Measurements from ENCODE around the gene MYL7. TPM values are rescaled to one million over a fixed set of nuclear protein-coding genes. Genes with fewer than 3 reads are reported as not detected.

MYL7 gene
- total and polyA plus RNA-seq, 9 of the 15 experiments (the other 6 are each of a cell fraction or from before 2014, with no cell fraction given) = not detected

DNA sequence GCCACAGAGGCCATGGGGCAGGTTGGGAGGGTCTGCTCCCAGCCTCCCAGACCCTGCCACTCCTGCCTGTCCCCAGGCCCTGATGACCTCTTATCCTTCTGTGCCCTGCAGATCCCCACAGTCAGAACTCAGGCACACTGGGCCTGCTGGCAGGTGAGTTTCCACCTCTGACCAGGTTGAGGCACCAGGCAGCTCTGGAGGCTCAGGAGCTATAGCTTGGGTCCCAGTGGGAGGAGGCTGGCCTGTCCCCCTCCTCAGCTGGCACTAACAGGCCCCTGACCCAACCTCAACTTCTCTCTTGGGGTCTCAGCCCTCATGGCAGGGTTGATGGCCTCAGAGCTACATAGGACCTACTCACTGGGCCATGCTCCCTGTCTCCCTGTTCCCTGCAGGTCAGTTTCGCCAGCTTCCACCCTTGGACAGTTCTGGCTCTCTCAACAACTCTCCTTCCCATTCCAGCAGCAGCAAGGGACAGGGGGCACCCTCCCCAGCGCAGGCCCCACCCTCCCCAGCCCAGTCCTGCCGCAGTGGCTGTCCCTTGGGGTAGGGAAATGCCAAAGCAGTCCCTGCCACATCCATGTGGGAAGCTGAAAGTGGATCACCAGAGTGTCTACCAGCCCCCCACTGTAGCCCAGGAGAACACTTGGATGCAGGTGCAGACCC lies 39.7 kb downstream of the MYL7 start:
- H3K4me2 ChIP-seq (ENCODE audit: insufficient read depth, low read length) = no peak overlapping the region
- BruUV-seq (replicated peaks) = no TSS peak
- H3K9me3 ChIP-seq (replicated peaks; ENCODE audit: control insufficient read depth, insufficient read depth, low read depth, low read length) = no peaks in the 10 kb centered on the region
- ATAC-seq (no peak), FAIRE-seq (no peak), DNase-seq (ENCODE audit: extremely low read depth in 1 of 4, low spot score in 3 of 4) (no peak)
- no peak overlapping the region for H3K4me3 ChIP-seq
- H3K27ac ChIP-seq (ENCODE audit: extremely low read depth, low read depth, low read length) = no peak overlapping the region
- H2AFZ ChIP-seq (ENCODE audit: low read depth, low read length) = no peak overlapping the region
- 0 out of 2 replicates have a peak, but pooled peaks cover 4% of the 10 kb centered on the region for H4K20me1 ChIP-seq (replicated peaks; ENCODE audit: control insufficient read depth, insufficient read depth, low read length)
- no peaks in the 10 kb centered on the region for H3K9me1 ChIP-seq (ENCODE audit: control insufficient read depth, insufficient read depth, low read length)
- in situ Hi-C loops (cut with MboI) = no loop called here
- H3K79me2 ChIP-seq (ENCODE audit: control insufficient read depth, insufficient read depth, low read length) = no peaks in the 10 kb centered on the region
- ChIA-PET POLR2A (interaction anchor here (0.6 to 1.2 kb wide), 4 partner anchors 10 to 38 kb away, joined by 3 to 4 read pairs (median 3); no protein-coding TSS in a partner anchor), CTCF (ENCODE audit: low intra/inter-chr PET ratio) (no interaction called here)
- WGBS (ENCODE audit: insufficient coverage, low coverage, missing lambda C conversion rate) = 44% methylated on average over 2 of the region's 3 CpGs
- H3K9ac ChIP-seq (ENCODE audit: insufficient read depth in 1 of 2, low read depth in 2 of 2, low read length in 2 of 2) = peak overlapping the region in 1 of 2 experiments; percentile 35; a peak in 1 of 4 replicates
- intact Hi-C loops (cut with micrococcal nuclease) = no loop called here
- H3K36me3 ChIP-seq (ENCODE audit: control insufficient read depth, insufficient read depth, low read length) = no peaks in the 10 kb centered on the region
- peaks cover 0 to 32% of the 10 kb centered on the region in 2 experiments; a peak in 4 of 5 replicates for H3K4me1 ChIP-seq (replicated peaks in 1 of 2; ENCODE audit: control insufficient read depth in 2 of 2, insufficient read depth in 2 of 2, low read length in 2 of 2)
- H3K27me3 ChIP-seq (ENCODE audit: control insufficient read depth in 2 of 2, insufficient read depth in 2 of 2, low read length in 2 of 2) = peaks cover 17 to 30% of the 10 kb centered on the region in 2 experiments; a peak in 4 of 5 replicates
- TF ChIP-seq RNF2 (IDR thresholded peaks at IDR 0.05) (no peak), SP1 (CRISPR knock-in tag; IDR thresholded peaks at IDR 0.05) (no peak), TAF7 (tag; IDR thresholded peaks at IDR 0.05) (no peak), ZNF212 (CRISPR knock-in tag; IDR thresholded peaks at IDR 0.05) (no peak), RBM34 (IDR thresholded peaks at IDR 0.05; ENCODE audit: borderline replicate concordance, insufficient read depth, low read length) (no peak), ZBTB8A (IDR thresholded peaks at IDR 0.05; ENCODE audit: partially characterized antibody) (no peak), RBM15 (IDR thresholded peaks at IDR 0.05; ENCODE audit: insufficient read depth, low read length) (no peak), SMAD2 (IDR thresholded peaks at IDR 0.05; ENCODE audit: low read depth, low read length) (no peak), ZNF124 (CRISPR knock-in tag; IDR thresholded peaks at IDR 0.05) (no peak), CBX2 (IDR thresholded peaks at IDR 0.05; ENCODE audit: insufficient read depth, low read length, poor library complexity, severe bottlenecking) (no peak), FOXM1 (IDR thresholded peaks at IDR 0.05; ENCODE audit: low read depth) (no peak), FOXM1 (CRISPR knock-in tag; IDR thresholded peaks at IDR 0.05; ENCODE audit: low read depth) (no peak)
- TF ChIP-seq, protein P1, sequence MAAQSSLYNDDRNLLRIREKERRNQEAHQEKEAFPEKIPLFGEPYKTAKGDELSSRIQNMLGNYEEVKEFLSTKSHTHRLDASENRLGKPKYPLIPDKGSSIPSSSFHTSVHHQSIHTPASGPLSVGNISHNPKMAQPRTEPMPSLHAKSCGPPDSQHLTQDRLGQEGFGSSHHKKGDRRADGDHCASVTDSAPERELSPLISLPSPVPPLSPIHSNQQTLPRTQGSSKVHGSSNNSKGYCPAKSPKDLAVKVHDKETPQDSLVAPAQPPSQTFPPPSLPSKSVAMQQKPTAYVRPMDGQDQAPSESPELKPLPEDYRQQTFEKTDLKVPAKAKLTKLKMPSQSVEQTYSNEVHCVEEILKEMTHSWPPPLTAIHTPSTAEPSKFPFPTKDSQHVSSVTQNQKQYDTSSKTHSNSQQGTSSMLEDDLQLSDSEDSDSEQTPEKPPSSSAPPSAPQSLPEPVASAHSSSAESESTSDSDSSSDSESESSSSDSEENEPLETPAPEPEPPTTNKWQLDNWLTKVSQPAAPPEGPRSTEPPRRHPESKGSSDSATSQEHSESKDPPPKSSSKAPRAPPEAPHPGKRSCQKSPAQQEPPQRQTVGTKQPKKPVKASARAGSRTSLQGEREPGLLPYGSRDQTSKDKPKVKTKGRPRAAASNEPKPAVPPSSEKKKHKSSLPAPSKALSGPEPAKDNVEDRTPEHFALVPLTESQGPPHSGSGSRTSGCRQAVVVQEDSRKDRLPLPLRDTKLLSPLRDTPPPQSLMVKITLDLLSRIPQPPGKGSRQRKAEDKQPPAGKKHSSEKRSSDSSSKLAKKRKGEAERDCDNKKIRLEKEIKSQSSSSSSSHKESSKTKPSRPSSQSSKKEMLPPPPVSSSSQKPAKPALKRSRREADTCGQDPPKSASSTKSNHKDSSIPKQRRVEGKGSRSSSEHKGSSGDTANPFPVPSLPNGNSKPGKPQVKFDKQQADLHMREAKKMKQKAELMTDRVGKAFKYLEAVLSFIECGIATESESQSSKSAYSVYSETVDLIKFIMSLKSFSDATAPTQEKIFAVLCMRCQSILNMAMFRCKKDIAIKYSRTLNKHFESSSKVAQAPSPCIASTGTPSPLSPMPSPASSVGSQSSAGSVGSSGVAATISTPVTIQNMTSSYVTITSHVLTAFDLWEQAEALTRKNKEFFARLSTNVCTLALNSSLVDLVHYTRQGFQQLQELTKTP (IDR thresholded peaks at IDR 0.05; ENCODE audit: low read depth in 1 of 2, partially characterized antibody in 2 of 2) = no peak
- TF ChIP-seq, protein P2, sequence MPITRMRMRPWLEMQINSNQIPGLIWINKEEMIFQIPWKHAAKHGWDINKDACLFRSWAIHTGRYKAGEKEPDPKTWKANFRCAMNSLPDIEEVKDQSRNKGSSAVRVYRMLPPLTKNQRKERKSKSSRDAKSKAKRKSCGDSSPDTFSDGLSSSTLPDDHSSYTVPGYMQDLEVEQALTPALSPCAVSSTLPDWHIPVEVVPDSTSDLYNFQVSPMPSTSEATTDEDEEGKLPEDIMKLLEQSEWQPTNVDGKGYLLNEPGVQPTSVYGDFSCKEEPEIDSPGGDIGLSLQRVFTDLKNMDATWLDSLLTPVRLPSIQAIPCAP (CRISPR knock-in tag; IDR thresholded peaks at IDR 0.05; ENCODE audit: borderline replicate concordance) = no peak
- TF ChIP-seq, protein P3, sequence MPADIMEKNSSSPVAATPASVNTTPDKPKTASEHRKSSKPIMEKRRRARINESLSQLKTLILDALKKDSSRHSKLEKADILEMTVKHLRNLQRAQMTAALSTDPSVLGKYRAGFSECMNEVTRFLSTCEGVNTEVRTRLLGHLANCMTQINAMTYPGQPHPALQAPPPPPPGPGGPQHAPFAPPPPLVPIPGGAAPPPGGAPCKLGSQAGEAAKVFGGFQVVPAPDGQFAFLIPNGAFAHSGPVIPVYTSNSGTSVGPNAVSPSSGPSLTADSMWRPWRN (IDR thresholded peaks at IDR 0.05; ENCODE audit: low read depth) = no peak
